CD4-positive, alpha-beta T cell treated with Interleukin-17A for 1 hour (primary cell): ENCODE measurements around the gene SLC9A3.

Source experiments
- DNase-seq: peaks from one replicate; pipeline ENCODE4 v3.0.0-alpha.2; 2020

The SLC9A3 gene

DNA sequence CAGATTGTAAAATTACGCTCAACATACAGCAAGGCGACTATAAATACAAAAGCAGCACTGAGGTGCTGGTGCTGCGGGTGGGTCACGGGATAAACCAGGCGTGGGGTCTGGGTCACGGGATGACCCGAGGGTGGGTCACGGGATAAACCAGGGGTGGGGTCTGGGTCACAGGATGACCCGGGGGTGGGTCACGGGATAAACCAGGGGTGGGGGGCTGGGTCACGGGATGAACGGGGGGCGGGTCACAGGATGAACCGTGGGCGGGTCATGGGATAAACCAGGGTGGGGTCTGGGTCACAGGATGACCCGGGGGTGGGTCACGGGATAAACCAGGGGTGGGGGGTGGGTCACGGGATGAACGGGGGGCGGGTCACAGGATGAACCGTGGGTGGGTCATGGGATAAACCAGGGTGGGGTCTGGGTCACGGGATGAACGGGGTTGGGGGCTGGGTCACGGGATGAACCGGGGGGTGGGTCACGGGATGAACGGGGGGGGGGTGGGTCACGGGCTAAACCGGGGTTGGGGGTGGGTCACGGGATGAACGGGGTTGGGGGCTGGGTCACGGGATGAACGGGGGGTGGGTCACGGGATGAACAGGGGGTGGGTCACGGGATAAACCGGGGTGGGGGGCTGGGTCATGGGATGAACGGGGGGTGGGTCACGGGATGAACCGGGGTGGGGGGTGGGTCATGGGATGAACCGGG, 30.2 kb upstream of the SLC9A3 start:
- DNase-seq = no peak

GRCh38 chr5:553874-554273, 29.6 kb upstream of the SLC9A3 start:
- DNase-seq = no peak

DNA sequence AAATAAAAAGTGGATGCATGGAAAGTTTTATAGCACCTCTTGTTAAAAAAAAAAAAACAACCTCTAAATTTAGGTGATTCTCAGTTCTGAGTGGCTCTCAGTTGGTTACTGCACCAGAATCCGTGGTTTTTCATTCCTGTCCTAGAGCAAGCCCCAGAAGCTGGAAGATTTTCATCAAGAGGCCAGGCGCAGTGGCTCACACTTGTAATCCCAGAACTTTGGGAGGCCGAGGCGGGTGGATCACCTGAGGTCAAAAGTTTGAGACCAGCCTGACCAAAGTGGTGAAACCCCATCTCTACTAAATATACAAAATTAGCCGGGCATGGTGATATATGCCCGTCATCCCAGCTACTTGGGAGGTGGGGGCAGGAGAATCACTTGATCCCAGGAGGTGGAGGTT, 27.2 kb upstream of the SLC9A3 start:
- DNase-seq = no peak

GRCh38 chr5:549229-549628, 25.0 kb upstream of the SLC9A3 start:
- DNase-seq = no peak

GRCh38 chr5:548256-548655, 24.0 kb upstream of the SLC9A3 start:
- DNase-seq = no peak

DNA sequence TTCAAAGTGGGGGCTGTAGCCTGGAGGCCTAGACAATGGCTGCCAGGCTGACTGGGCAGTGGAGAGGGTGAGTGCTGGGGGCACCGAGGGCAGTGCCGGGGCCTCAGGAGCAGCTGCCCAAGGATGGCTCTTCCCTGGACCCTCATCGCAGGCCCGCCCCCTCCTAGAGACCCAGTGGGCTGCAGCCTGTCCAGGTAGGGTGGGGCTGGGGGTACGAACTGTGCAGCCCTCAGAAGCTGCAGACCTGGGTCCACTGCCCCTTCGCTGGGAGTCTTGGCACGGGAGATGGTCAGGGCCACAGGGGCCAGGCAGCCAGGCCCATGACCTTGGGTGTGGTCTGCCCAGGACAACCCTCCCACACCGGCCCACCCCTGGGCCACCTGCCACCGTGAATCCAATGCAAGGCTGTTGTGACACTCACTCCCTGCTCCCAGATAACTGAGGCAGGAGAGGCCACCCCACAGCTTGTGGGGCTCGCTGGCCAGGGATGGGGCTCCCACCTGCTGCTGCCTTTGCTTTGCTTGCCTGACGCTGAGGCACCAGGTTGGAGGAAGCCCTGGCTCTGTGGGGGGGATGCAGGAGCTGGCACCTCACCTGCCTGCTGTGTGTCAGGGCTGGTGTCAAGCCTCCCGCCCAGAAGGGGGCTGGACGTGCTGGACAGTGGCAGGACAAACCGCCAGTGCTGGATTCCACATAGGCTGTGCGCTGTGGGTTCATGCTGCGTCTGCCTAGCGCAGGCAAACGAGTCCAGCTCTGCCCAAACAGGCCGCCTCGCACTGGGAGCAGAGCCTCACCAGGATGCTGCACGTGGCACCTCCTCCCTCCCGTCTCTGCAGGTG, 23.1 kb upstream of the SLC9A3 start:
- no peak for DNase-seq

- DNase-seq = no peak
Measured at GRCh38 chr5:546376-546908, 22.2 kb upstream of the SLC9A3 start.

- DNase-seq = no peak
Measured at GRCh38 chr5:545641-546375, 21.6 kb upstream of the SLC9A3 start.

- DNase-seq = no peak
Measured at GRCh38 chr5:544675-545355, 20.6 kb upstream of the SLC9A3 start.

GRCh38 chr5:543755-544674, 19.8 kb upstream of the SLC9A3 start:
- peak; percentile 56 for DNase-seq

DNA sequence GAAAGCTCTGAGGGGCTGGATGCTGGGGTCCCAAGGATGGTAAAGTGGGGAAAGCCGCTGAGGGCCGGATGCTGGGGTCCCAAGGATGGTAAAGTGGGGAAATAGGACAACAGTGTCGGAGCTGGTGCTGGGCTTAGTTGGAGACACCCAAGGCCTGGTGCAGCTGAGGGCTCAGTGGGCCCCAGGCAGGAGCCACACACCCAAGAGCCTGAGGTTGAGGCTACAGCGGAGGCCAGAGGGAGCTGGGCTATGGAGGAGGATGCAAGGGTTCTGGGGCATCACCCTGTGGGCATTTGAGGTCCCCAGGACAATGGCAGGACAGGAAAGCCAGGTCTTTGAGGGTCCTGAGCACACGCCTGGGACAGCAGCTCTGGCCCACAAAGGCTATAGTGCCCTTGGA, 19.1 kb upstream of the SLC9A3 start:
- no peak for DNase-seq

DNA sequence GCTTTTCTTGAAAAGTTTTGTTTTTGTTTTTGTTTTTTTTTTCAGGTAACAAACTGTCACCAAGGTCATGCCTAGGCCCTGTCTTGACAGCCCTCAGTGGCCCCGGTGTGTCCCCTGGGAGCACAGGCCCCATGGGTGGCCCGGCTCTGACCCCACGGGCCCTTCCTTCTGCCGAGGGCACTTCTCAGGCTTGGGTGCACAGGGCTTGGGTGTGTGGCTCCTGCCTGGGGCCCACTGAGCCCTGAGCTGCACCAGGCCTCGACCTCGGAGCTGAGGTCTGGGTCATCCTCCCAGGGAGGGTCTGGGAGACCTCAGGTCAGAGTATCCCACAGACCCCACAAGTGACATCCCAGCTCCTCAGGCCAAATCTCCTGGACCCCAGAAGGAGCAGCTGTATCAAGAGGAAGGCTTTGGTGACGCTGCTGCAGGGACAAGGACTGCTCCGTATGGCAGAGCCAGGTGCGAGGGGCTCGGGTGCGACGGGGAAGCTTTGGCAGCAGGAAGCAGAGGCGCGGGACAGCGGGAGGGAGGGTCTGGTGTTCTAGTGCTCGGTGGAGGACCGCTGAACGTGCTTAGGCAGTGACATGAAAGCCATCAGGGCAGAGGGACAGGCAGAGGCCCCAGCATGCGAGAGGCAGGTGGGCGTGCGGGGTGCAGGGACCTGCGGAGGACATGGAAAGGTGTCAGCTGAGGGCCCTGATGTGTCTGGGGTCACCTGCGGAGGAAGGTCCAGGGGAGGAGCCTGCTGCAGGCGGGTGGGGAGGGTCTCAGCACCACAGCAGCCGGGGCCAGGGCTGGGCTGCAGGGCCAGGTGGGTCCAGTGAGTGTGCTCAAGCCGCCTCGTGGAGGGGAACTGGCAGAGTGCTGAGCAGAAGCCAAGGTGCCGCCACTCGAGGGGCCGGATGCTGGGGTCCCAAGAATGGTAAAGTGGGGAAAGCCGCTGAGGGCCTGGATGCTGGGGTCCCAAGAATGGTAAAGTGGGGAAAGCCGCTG, 18.4 kb upstream of the SLC9A3 start:
- DNase-seq = no peak

DNA sequence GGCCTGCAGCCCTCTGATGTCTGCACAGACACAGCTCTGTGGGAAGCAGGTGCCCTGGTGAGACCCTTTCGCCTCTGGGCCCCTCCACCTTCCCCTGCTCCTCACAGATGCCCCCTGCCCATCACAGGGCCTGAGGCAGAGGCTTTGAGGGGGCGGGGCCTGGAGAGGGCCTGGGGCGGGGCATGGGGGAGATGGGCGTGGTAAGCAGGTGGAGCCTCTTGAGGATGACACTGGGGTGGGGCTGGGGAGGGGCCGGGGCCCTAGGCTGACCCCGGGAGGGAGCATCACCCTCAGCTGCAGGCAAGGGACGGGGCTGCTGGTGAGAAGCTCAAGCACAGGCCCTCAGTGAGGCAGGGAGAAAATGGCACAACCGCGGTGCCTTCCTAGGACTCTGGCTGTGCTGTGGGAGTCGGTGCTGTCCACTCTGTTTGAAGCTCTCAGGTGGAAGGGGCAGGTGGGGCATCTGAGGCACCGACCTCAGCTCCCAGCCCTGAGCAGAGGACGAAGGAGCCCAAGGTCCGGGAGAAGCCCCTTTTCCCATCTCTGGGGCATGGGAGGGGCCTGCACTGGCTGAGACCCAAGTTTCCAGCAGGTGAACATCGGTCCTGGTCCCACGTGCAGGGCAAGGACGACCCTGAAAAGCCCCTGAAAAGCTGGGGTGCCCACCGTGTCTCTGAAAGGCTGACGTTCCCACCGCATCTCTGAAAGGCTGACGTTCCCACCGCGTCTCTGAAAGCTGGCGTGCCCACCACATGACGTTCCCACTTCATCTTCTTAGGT, 17.5 kb upstream of the SLC9A3 start:
- DNase-seq = no peak

DNA sequence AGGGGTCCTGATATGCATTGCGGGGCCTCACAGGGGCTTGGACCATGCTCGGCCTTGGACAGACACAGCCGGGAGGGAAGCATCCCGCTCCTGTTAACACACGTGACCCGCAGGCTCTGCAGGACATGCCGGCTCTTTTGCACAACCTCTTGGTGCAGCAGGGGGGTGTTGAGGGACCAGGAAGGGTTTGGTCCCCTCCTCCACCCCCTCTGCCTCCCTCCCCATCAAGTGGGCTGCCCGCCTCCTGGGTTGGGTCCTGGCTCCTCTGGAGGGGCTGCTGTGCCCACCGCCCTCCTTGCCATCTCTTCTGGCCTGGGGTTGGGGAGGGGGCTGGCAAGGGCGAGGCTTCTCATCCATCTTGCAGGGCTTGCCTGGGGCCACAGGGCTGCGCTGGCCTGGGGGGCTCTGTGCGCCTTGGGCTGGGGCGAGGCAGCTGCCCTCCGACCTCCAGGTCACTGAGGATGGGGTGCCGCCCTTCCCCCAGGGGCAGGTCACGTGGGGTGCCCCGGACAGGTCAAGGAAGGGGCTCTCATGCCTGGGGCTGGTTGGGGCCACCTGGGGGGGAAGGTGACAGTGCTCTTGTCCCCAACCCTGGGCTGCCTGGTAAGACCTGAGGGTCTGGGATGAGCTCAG, 16.8 kb upstream of the SLC9A3 start:
- DNase-seq = no peak

GRCh38 chr5:540071-540905, 16.0 kb upstream of the SLC9A3 start:
- no peak for DNase-seq

GRCh38 chr5:539469-540070, 15.3 kb upstream of the SLC9A3 start:
- DNase-seq = no peak

- DNase-seq = no peak
Measured at GRCh38 chr5:538801-539468, 14.7 kb upstream of the SLC9A3 start.
